ENCODE measurements around the gene SPOCK1.
A peak's percentile ranks its signal among the peaks of the same experiment; 100 is the strongest.

SPOCK1 gene

GRCh38 chr5:137291031-137291430, 208.1 kb downstream of the SPOCK1 start:
- H3K4me3 Mint-ChIP-seq, result no peak overlapping the region
- TF ChIP-seq, protein P1, sequence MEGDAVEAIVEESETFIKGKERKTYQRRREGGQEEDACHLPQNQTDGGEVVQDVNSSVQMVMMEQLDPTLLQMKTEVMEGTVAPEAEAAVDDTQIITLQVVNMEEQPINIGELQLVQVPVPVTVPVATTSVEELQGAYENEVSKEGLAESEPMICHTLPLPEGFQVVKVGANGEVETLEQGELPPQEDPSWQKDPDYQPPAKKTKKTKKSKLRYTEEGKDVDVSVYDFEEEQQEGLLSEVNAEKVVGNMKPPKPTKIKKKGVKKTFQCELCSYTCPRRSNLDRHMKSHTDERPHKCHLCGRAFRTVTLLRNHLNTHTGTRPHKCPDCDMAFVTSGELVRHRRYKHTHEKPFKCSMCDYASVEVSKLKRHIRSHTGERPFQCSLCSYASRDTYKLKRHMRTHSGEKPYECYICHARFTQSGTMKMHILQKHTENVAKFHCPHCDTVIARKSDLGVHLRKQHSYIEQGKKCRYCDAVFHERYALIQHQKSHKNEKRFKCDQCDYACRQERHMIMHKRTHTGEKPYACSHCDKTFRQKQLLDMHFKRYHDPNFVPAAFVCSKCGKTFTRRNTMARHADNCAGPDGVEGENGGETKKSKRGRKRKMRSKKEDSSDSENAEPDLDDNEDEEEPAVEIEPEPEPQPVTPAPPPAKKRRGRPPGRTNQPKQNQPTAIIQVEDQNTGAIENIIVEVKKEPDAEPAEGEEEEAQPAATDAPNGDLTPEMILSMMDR (IDR thresholded peaks at IDR 0.05), result no peak
- no peaks in the 10 kb centered on the region for H3K9me3 Mint-ChIP-seq
- no peaks in the 10 kb centered on the region for H3K36me3 Mint-ChIP-seq (ENCODE audit: low read depth)
- H3K27me3 Mint-ChIP-seq (ENCODE audit: low read depth, poor library complexity), result peaks cover 16% of the 10 kb centered on the region
- peaks cover 34% of the 10 kb centered on the region for H3K4me1 Mint-ChIP-seq
- H3K27ac Mint-ChIP-seq, result peak overlapping the region; percentile 22
- DNase-seq, result no peak

- Mint-ChIP-seq H3K4me1 (peaks cover 27% of the 10 kb centered on the region), H3K9me3 (no peaks in the 10 kb centered on the region), H3K36me3 (ENCODE audit: low read depth) (no peaks in the 10 kb centered on the region), H3K27me3 (ENCODE audit: low read depth, poor library complexity) (peaks cover 19% of the 10 kb centered on the region), H3K27ac (no peak overlapping the region), H3K4me3 (no peak overlapping the region)
- TF ChIP-seq, protein P1 (IDR thresholded peaks at IDR 0.05), result no peak
- DNase-seq, result no peak
Observed at GRCh38 chr5:137290373-137290772, 208.8 kb downstream of the SPOCK1 start.

DNA sequence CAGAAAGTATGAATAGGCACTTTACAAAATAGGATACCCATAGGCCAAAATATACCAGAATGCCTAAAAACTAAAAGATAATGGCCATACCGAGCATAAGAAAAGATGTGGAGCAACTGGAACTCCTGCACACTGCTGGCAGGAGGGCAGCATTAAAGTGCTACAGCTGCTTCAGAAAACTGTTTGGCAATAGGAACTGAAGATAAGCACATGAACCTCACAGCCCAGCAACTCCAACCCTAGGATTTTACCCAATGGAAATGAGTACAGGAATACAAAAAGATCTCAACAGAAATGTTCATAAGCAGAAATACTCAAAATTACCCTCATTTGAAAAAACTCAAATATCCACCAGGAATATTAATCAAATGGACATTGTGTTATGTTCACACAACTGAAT, 209.3 kb downstream of the SPOCK1 start:
- H3K4me1 Mint-ChIP-seq, result peaks cover 22% of the 10 kb centered on the region
- no peak overlapping the region for H3K27ac Mint-ChIP-seq
- no peak overlapping the region for H3K4me3 Mint-ChIP-seq
- peaks cover 19% of the 10 kb centered on the region for H3K27me3 Mint-ChIP-seq (ENCODE audit: low read depth, poor library complexity)
- no peak for DNase-seq
- H3K36me3 Mint-ChIP-seq (ENCODE audit: low read depth), result no peaks in the 10 kb centered on the region
- no peaks in the 10 kb centered on the region for H3K9me3 Mint-ChIP-seq
- TF ChIP-seq, protein P1 (IDR thresholded peaks at IDR 0.05), result no peak

GRCh38 chr5:137287569-137287968, 211.6 kb downstream of the SPOCK1 start:
- H3K4me3 Mint-ChIP-seq, result no peak overlapping the region
- TF ChIP-seq, protein P1 (IDR thresholded peaks at IDR 0.05), result no peak
- H3K36me3 Mint-ChIP-seq (ENCODE audit: low read depth), result no peaks in the 10 kb centered on the region
- H3K9me3 Mint-ChIP-seq, result no peaks in the 10 kb centered on the region
- H3K27ac Mint-ChIP-seq, result no peak overlapping the region
- H3K27me3 Mint-ChIP-seq (ENCODE audit: low read depth, poor library complexity), result peaks cover 19% of the 10 kb centered on the region
- no peak for DNase-seq
- peaks cover 10% of the 10 kb centered on the region for H3K4me1 Mint-ChIP-seq

GRCh38 chr5:137286025-137286610, 213.0 kb downstream of the SPOCK1 start:
- H3K4me1 Mint-ChIP-seq, result peaks cover 1% of the 10 kb centered on the region
- TF ChIP-seq, protein P1 (IDR thresholded peaks at IDR 0.05), result no peak
- no peaks in the 10 kb centered on the region for H3K9me3 Mint-ChIP-seq
- no peak overlapping the region for H3K27ac Mint-ChIP-seq
- peaks cover 19% of the 10 kb centered on the region for H3K27me3 Mint-ChIP-seq (ENCODE audit: low read depth, poor library complexity)
- H3K4me3 Mint-ChIP-seq, result no peak overlapping the region
- no peaks in the 10 kb centered on the region for H3K36me3 Mint-ChIP-seq (ENCODE audit: low read depth)
- no peak for DNase-seq

DNA sequence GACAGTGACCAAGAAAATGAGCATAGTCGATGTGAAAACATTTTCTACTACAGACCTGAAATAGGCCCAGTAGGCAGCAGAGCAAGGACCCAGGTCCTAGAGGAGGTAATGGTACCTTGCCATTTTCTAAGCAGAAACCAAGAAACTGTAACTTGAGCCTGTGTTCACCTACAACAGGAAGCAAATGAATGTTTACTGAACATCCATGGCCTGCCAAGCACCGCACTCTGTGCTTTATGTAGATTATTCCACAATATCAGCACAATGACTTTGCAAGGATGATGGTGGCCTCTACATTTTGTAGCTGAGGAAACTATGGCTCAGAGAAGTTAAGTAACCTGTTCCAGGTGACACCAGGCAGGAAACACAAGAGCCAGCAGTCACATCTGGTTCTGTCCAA, 215.3 kb downstream of the SPOCK1 start:
- H3K4me3 Mint-ChIP-seq, result no peak overlapping the region
- H3K4me1 Mint-ChIP-seq, result peaks cover 17% of the 10 kb centered on the region
- peaks cover 19% of the 10 kb centered on the region for H3K27me3 Mint-ChIP-seq (ENCODE audit: low read depth, poor library complexity)
- no peaks in the 10 kb centered on the region for H3K9me3 Mint-ChIP-seq
- TF ChIP-seq, protein P1 (IDR thresholded peaks at IDR 0.05), result no peak
- no peak overlapping the region for H3K27ac Mint-ChIP-seq
- H3K36me3 Mint-ChIP-seq (ENCODE audit: low read depth), result no peaks in the 10 kb centered on the region
- no peak for DNase-seq

Measured in nephron progenitor cell (in vitro differentiated cells).